ENCODE measurements around the gene MYO18B.

- TF ChIP-seq CTCF (IDR thresholded peaks at IDR 0.05; ENCODE audit: insufficient read depth, low read depth, low read length) (no peak), EZH2 (IDR thresholded peaks at IDR 0.05; ENCODE audit: insufficient read depth, low read length) (no peak)
Measured at GRCh38 chr22:25849522-25849921, 107.5 kb downstream of the MYO18B start.

Data from astrocyte (in vitro differentiated cells and primary cell).